GM19372 (cell line): ENCODE results near the gene ZNF428.
"Not testable (repeated sequence)": the region's sequence is repeated elsewhere in the genome, so short reads cannot be mapped to it uniquely, and the experiment has no call there.

ENCODE experiments used
- ATAC-seq: cut with Tn5 transposase; IDR thresholded peaks from one replicate; pipeline ENCODE4 v1.9.1; 2021; ENCODE audit warnings: mild to moderate bottlenecking, low read depth, moderate library complexity; ENCODE audit not compliant: unreplicated experiment

The ZNF428 gene, protein sequence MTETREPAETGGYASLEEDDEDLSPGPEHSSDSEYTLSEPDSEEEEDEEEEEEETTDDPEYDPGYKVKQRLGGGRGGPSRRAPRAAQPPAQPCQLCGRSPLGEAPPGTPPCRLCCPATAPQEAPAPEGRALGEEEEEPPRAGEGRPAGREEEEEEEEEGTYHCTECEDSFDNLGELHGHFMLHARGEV

DNA sequence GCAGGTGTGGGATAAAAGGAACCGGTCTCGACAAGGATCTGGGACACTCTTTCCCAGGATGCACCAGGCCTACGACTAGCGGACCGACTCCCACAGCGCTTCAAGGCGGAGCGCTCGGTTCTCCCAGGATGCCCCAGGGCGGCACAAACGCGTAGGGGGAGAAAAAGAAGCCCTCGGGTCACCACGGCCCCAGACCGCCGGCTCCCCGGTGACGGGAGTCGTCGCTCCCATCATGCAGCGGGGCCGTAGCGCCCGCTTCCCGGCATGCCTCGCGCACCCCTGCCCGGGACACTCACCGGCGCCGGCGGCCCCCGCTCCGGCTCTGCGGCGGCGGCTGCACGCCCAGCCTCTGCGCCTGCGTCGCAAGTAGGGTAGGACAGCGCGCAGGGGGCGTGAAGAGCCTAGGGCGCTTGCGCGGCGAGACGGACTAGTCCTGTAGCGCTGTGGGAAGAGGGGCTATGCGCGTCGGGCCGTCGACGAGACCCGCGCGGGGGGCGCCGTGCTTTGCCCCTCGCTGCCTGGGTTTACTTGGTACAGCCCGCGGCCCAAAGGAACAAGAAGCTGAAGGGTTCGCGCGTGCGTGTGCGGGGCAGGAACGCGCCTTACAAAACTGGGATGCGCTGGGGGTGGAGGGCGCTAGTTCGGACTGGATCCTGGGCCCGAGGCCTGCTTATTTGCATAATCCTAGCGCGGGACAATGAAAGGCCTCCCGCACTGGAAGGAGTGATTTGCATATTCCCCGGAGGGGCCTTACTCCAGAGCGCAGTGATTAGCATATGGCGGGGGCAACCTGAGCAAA, at the start of gene ZNF428:
ZNF428 (minus strand) TSS at position 368 of the 799 bp plus-strand sequence. CDS start 5,325 bp downstream, outside the sequence.
- peak; percentile 75 for ATAC-seq

DNA sequence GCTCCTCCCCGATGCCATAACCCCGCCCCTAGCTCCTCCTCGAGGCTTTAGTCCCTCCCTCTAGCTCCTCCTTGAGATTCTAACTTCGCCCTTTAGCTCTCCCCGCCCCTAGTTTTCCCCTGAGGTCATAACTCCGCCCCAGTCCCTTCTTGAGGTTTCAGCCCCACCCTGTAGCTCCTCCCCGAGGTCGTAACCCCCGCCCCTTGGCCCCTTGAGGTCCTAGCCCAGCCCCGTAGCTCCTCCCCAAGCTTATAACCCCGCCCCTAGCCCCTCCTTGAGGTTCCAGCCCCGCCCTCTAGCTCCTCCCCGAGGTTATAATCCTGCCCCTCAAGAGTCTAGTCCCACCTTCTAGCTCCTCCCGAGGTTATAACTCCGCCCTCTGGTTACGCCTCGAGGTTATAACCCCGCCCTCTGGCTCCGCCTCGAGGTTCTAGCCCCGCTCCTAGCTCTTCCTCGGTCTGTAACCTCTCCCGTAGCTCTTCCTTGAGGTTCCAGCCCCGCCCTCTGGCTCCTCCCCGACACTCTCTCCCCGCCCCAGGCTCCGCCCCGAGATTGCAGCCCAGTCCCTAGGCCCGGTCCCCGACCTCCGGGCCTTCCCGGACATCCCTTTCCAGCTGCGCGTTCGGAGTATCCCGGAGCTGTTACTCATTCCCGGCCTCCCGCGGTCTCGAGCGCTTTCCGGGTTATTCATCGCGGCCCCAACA, 49.1 kb upstream of the ZNF428 start:
- peak; percentile 81 for ATAC-seq

DNA sequence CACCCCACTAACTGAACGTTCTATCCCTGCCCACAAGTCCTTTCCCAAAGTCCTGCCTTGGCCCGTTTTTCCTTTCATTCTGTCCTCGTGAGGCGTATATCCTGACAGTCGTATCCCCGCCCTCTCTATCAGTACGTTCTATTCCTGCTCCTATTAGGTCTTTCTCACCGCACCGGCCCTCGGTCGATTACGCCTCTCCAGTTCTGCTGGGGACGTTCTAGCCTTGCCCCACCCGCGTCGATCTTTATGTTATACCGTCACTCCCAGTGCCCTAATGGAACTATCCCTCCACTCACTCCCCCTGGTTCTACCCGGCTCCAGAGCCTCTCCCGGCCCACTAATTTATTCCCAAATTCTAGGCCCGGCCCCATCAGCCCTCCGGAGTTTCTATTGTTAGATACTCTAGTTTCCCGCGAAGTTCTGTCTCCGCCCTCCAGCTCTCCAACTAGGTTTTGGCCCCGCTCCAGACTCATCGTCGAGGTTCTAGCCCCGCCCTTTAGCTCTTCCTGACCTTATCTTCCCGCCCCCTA, 48.5 kb upstream of the ZNF428 start:
- no peak for ATAC-seq

DNA sequence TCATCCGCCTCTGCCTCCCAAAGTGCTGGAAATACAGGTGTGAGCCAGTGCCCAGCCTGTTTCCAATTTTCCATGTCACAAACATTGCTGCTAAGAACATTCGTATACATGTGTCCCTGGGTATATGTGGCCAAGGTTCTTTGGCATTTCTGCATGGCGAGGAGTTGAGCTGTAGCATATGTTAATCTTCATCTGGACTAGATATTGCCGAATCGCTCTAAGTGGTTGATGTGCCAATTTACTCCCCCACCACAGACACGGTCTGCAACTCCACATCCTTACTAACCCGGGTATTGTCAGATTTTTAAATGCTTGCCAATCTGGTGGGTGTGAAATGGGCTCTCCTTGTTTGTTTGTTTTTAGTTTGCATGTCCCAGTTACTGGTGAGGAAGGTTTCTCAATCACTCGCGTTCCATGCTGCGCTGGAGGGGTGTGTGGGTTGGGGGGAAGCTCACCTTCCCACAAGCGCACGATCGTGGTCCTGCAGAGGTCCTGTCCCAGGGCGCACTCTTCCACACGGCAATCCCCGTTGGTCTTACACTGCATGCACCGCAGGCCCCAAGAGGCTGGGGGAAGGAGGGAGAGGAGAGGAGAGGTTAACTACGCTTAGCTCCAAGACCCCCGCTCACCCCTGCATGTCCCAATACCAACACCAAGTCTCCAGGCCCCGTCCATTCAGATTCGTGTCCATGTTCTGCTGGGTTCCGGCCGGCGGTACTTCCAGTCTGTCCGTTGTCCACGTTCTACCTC, 47.9 kb upstream of the ZNF428 start:
- ATAC-seq = no peak

DNA sequence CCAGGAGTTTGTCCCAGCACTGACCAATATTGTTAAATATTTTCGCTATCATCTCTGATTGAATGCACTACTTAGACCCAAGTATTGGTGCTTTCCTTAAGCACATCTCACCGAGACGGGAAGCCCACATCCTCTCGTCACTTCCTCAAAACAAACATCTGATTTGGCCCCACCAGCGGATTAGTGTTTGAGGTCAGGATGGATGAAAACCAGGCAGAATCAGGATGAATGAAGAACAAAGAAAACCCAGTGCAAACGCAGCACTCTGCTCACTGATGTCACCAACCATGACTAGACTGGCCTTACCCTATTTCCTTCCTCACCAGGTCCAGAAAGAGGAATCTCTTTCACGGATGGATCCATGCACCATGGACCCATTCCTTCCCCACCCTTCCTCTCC, 44.6 kb upstream of the ZNF428 start:
- ATAC-seq = no peak

DNA sequence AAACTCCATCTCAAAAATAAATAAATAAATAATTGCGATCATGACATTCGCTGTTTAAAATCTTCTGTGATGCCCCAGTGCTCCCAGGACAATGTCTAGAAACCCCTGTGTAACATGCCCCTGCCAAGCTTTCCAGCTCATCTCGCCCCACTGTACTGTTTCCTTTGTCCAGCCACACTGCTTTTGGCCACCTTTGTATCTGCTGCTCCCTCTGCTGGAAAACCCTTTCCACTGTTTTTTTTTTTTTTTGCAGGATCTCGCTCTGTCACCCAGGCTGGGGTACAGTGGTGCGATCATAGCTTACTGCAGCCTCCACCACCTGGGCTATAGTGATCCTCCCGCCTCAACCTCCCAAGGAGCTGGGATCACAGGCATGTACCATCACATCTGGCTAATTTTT, 43.1 kb upstream of the ZNF428 start:
- ATAC-seq = no peak

DNA sequence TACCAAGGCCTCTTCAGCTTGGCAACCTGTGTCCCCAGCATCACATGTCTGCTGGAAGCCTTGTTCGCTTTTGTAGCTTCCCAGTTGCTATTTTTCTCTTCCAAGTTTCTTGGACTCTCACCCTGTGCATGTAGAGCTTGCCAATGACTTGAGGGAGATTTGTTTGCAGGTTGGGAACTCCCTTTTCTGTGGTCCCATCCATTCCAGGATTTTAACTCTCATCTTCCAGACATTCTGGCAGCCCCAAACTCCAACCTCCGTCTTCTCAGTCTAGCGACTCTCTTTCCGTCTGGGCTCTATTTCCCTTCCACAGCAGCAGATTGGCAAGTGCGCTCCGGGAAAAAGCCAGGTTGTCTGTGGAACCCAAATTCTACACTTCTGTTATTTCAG, 41.5 kb upstream of the ZNF428 start:
- no peak for ATAC-seq

DNA sequence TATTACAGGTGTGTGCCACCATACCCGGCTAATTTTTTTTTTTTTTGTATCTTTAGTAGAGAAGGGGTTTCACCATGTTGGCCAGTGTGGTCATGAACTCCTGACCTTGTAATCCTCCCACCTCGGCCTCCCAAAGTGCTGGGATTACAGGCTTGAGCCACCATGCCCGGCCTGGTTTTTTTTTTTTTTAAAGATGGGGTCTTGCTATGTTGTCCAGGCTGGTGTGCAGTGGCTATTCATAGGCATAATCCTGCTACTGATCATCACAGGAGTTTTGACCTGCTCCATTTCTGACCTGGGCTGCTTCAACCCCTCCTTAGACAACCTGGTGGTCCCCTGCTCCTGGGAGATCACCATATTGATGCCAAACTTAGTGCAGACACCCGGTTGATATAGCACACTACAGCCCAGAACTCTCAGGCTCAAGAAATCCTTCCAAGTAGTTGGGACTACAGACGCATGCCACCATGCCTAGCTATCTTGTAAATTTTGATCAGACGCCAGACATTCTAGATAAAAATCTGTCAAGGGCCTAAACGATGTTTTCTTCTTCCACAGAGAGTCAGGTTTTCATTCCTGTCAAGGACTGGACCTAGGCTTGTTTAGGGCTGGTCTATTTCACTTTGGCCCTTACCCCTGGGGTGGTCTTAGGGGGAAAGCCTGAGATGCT, 41.0 kb upstream of the ZNF428 start:
- no peak for ATAC-seq

DNA sequence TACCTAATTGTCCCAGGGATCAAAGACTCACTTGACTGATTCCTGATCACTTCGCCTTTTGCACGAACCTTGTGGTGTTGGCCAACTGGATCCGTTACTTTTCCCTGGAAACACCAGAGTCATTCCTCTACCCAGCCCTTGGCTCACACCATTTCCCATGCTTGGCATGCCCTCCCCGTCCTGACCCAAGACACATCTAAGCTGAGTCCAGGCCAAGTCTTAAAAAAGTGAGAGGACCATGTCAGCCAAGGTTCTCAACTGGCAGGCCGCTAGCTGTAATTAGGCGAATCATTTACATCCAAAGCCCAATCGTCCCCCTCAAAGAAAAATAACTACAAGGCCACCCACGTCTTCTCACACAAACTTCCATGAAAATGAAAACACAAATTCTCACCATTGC, 39.1 kb upstream of the ZNF428 start:
- ATAC-seq = no peak

DNA sequence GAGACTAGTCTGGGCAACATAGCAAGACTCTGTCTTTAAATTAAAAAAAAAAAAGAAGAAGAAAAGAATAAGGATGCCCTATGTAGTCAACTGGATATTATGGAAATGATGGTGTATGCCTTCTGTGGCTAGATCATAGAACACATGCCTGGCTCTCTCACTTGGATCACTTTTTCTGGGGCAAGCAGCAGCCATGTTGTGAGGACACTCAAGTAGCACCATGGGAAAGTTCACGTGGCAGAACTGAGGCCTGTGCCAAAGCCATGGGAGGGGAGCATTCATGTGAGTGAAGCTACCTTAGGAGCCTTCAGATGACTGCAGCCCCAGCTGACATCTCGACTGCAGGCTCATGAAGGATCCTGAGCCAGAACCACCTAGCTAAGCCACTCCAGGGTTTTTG, 38.6 kb upstream of the ZNF428 start:
- no peak for ATAC-seq

DNA sequence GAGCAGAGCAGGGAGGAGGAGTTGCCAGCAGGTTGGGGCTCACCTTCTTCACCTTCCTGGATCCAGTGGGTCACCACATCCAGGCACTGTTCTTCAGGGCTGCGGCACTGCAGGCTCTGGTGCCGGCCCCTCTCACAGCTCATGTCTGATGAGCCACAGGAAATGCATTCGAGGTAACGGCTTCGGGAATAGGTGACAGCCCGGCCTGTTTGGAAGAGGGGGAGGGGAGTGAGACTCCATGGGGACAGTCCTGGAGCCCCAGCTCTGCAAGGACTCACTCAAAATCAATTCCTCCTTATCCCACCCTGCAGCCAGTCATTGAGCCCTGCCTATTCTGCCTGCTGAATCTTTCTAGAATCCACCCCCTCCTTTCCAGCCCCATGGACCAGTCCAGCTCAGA, 37.0 kb upstream of the ZNF428 start:
- ATAC-seq = no peak

DNA sequence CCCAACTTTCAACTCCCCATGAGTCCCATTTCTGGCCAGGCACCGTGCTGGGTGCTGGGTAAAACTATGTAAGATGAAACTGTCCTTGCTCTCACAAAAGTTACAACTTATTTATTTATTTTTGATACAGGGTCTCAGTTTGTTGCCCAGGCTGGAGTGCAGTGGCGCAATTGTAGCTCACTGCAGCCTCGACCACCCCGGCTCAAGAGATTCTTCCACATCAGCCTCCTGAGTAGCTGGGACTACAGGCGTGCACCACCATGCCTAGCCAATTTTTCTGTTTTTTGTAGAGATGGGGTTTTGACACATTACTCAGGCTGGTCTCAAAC, 33.1 kb upstream of the ZNF428 start:
- no peak for ATAC-seq

DNA sequence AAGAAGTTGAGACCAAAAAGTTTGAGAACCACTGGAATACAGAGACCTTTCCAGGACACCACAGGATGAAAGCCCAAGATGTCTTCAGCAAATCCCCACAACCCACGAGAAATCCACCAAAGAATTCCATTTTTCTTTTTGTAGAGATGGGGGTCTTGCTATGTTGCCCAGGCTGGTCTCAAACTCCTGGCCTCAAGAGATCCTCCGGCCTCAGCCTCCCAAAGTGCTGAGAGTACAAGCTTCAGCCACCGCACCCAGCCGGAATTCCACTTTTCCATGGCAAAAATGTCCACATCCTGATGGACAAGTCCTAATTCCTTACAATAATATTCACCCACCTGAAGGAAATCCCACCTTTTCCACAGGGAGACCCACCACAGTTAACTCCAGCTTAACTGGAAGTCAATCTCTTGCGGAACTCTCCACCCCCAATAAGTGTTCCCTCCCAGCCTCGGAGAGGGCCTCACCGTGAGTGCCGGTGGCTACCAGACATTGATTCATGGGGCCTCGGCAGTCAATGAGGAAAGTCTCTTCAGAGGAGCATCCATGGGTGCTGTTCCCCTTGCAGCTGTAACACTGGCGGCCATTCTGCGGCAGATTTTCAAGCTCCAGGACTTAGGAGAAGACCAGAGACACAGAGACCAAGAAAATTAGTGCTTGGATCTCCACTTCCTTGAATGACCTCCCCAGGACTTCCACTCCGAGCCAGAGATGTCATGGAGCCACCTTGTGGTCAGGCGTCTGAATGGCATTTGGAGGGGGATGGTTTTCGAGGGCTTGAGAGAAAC, 32.5 kb upstream of the ZNF428 start:
- no peak for ATAC-seq

DNA sequence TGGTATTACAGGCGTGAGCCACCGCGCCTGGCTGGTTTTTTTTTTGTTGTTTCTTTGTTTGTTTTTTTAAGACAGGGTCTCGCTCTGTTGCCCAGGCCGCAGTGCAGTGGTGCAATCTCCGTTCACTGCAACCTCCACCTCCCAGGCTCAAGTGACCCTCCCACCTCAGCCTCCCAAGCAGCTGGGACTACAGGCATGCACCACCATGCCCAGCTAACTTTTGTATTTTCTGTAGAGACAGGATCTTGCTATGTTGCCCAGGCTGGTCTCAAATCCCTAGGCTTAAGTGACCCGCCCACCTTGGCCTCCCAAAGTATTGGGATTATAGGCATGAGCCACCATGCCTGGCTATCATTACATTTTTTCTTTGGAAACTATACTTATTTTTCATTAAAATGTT, 30.8 kb upstream of the ZNF428 start:
- ATAC-seq = not testable (repeated sequence)

DNA sequence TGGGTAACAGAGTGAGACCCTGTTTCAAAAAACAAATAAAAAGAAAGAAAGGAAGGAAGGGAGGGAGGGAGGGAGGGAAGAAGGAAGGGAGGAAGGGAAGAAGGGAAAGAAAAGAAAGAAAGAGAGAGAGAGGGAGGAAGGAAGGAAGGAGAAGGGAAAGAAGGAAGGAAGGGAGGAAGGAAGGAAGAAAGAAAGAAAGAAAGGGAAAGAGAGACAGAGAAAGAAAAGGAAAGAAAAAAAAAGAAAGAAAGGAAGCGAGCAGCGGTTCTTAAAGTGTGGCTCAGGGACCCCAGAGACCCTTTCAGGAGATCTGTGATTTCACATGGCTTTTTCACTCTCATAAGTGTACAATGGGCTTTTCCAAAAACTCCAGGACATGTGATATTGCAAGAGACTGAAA, 30.1 kb upstream of the ZNF428 start:
- no peak for ATAC-seq

DNA sequence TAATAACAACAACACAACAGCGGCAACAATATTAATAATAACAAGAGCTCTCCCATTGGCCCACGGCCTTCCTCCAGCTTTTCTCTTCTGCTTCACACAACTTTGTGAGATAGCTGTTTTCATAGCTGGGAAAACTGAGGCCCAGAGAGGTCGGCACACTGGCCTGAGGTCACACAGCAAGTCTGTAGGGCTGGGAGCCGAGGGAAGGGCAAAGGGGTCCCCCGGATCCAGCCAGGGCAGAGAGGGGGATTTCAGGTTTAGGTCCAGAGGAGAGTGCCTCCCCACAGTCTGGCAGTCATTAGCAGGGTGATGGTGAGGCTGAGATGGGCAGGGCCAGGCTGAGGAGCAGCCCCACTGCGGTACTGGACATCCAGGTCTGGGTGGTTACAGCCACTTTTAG, 29.2 kb upstream of the ZNF428 start:
- ATAC-seq = no peak

DNA sequence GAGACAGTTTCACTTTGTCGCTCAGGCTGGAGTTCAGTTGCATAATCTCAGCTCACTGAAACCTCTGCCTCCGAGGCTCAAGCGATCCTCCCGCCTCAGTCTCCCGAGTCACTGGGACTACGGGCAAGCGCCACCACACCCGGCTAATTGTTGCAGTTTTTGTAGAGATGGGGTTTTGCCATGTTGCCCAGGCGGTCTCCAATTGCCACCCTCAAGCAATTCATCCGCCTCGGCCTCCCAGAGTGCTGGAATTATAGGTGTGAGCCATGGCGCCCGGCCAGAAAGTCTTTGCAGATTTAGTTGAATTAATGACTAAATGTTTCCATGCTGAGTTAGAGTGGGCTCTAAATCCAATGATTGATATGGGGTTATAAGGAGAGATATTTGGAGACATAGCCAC, 24.8 kb upstream of the ZNF428 start:
- no peak for ATAC-seq

DNA sequence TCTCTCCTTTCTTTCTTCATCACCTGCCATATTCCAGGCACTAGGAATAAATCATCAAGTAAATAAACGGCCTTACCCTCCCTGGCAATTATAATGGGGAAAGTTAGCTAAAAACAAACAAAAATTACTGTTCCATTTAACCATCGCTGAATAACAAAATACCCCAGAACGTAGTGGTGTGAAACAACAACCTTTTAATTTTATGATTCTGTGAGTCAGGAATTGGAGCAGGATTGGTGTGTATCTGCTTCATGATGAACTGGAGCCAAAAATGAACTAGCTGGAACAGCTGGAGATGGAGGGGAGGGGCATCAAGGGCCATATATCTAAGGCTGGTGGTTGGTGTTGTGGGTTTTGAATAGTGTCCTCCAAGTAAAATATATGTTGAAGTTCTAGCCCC, 23.9 kb upstream of the ZNF428 start:
- ATAC-seq = no peak

DNA sequence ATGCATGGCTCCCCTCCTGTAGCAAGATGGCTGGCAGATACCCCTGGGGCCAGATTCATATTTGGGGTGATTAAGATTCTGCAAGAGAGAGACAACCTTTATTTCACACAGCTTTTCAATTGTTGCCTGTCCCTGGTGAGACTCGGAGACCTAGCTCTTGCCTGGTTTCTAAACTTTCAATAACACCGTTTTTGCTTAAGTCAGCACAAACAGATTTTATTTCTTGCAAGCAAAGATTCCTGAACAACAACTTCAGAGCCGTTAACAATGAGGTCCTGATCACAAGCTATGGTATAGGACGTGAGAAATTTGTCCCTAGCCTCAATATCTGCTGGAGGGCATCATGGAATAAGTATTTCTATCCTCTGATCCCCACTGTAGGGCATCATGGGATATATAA, 23.1 kb upstream of the ZNF428 start:
- no peak for ATAC-seq

DNA sequence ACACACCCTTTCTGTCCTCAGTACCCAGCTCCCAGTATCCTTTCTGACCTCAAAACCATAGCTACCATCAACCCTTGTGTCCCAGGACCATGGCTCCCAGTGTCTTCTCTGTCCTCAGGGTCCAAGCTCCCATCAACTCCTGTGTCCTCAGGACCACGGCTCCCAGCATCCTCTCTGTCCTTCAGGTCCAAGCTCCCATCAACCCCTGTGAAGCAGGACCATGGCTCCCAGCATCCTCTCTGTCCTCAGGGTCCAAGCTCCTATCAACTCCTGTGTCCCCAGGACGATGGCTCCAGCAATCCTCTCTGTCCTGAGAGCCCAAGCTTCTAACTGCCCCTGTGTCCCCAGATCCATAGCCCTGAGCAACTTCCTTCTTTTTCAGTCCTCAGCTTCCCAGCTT, 21.9 kb upstream of the ZNF428 start:
- ATAC-seq = no peak
